ENCODE results near the gene MYO10. TPM values are rescaled to one million over a fixed set of nuclear protein-coding genes. Genes with fewer than 3 reads are reported as not detected.
A peak's percentile ranks its signal among the peaks of the same experiment; 100 is the strongest.

The MYO10 gene
- total RNA-seq, 4 donors from 2014 or later = 30.6 to 55.9 (median 38.2) TPM

DNA sequence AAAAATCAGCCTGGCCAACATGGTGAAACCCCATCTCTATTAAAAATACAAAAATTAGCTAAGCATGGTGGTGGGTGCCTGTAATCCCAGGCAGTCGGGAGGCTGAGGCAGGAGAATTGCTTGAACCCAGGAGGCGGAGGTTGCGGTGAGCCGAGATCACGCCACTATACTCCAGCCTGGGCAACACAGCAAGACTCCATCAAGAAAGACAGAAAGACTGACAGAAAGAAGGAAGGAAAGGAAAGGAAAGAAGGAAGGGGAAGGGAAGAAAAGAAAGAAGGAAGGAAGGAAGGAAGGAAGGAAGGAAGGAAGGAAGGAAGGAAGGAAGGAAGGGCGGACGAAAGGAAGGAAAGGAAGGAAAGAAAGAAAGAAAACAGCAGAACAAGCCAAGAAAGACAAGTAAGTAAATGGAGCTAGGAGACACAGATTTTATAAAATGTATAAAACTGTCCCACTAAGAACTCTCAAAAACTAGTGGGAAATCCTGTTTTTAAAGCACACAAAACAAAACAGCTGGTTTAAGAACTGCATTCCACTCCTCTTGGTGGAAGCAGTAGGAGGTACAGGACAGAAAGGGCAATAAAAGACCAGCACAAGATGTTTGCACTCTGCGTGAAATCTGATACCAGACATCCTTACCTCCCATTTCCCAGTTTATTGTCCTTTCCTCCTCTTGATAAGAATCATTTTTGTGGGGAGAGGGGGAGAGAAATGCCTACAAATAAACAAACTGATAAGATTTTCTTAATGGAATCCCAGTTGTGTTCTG lies 46.7 kb downstream of the MYO10 start:
- peaks cover 0 to 17% (median 0%) of the 10 kb centered on the region in 4 donors for H3K4me1 ChIP-seq
- no peak overlapping the region for H3K27ac ChIP-seq
- no peak overlapping the region for H3K4me3 ChIP-seq
- DNase-seq (ENCODE audit: low spot score in 2 of 2) = no peak
- TF ChIP-seq EP300 (IDR thresholded peaks at IDR 0.05) (no peak), CTCF (IDR thresholded peaks at IDR 0.05) (no peak), POLR2A (IDR thresholded peaks at IDR 0.05) (no peak)
- no peaks in the 10 kb centered on the region for H3K36me3 ChIP-seq
- no peaks in the 10 kb centered on the region for H3K9me3 ChIP-seq
- 77 to 82% methylated on average over 8 of the region's 8 CpGs for WGBS, 2 donors
- H3K27me3 ChIP-seq = no peaks in the 10 kb centered on the region

DNA sequence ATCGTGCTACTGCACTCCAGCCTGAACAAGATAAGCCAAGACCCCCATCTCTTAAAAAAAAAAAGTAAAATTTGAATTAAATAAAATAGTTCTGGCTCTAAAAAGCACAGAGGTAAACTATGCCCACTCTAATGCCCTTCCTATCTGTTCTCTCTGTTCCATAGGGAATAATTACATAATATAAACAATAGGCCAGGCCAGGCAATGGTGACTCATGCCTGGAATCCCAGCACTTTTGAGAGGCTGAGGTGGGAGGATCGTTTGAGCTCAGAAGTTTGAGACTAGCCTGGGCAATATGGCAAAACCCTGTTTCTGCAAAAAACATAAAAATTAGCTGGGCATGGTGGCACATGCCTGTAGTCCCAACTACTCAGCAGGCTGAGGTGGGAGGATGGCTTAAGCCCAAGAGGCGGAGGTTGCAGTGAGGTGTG lies 47.4 kb downstream of the MYO10 start:
- WGBS, 2 donors = 76 to 79% methylated on average over 3 of the region's 3 CpGs
- Histone ChIP-seq H3K4me1 (peaks cover 0 to 17% (median 0%) of the 10 kb centered on the region in 4 donors), H3K36me3 (no peaks in the 10 kb centered on the region), H3K27ac (no peak overlapping the region), H3K27me3 (no peaks in the 10 kb centered on the region), H3K9me3 (no peaks in the 10 kb centered on the region), H3K4me3 (no peak overlapping the region)
- DNase-seq (ENCODE audit: low spot score in 2 of 2) = no peak
- TF ChIP-seq EP300 (IDR thresholded peaks at IDR 0.05) (no peak), POLR2A (IDR thresholded peaks at IDR 0.05) (no peak), CTCF (IDR thresholded peaks at IDR 0.05) (no peak)

- Histone ChIP-seq H3K27me3 (no peaks in the 10 kb centered on the region), H3K9me3 (no peaks in the 10 kb centered on the region), H3K36me3 (no peaks in the 10 kb centered on the region), H3K4me1 (peaks cover 0 to 17% (median 0%) of the 10 kb centered on the region in 4 donors), H3K27ac (no peak overlapping the region), H3K4me3 (no peak overlapping the region)
- DNase-seq (ENCODE audit: low spot score in 2 of 2) = no peak
- TF ChIP-seq CTCF (IDR thresholded peaks at IDR 0.05) (no peak), POLR2A (IDR thresholded peaks at IDR 0.05) (no peak), EP300 (IDR thresholded peaks at IDR 0.05) (no peak)
- 86 to 88% methylated on average over 8 of the region's 8 CpGs for WGBS, 2 donors
These were observed 49.2 kb downstream of the MYO10 start for GRCh38 chr5:16886793-16887345.

DNA sequence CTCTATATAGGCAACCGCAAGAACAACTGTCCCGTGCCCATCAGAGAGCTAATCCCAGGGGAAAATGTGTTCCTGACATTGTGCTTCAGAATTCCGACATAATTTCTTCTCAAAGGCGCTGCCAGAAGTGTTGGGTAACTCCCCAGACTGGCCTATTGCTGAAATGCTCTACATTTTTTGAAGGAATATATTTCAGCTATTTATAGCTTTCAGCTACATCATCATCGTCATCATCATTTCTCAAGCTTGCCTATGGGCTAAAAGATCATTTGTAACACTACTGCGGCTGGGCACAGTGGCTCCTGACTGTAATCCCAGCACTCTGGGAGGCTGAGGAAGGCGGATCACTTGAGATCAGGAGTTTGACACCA lies 49.7 kb downstream of the MYO10 start:
- Histone ChIP-seq H3K9me3 (no peaks in the 10 kb centered on the region), H3K4me3 (no peak overlapping the region), H3K36me3 (no peaks in the 10 kb centered on the region), H3K27me3 (no peaks in the 10 kb centered on the region), H3K27ac (peak overlapping the region in 1 of 4 donors; percentile 33), H3K4me1 (peaks cover 0 to 17% (median 0%) of the 10 kb centered on the region in 4 donors)
- no peak for DNase-seq (ENCODE audit: low spot score in 2 of 2)
- WGBS, 2 donors = 66 to 69% methylated on average over 7 of the region's 7 CpGs
- TF ChIP-seq EP300 (IDR thresholded peaks at IDR 0.05) (peak; percentile 41 to 69), POLR2A (IDR thresholded peaks at IDR 0.05) (no peak)

DNA sequence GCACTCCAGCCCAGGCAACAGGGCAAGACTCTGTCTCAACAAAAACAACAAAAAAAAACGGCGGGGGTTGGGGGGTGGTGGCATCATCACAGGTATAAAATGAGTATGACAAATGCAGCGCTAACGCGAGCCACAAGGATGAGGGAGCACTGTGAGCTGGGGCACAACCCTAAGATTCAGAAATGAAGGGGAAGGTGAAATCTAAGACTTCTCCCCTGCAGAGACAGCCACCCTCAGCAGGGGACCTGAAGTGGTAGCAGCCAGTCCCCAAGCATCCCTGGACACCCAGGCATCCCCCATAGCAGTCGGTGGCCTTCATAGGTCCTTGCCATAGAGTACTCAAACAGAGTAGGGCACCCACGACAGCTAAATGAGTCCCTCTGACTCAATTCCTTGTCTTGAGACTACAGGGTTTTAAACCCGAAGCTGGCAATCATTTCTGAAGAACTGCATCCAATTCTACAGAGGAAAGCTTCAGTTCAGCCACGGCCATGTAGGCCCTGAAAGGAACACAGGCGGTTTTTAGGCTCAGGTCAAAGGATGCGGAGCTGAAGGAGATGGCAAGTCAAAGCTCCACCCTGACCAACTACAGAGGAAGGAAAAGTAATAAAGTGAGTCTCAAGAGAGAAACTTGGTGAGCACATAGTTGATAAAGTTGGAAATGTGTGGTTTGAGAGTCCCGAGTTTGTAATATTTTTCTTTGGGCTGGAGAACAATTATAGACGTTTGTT lies 50.3 kb downstream of the MYO10 start:
- Histone ChIP-seq H3K9me3 (no peaks in the 10 kb centered on the region), H3K36me3 (no peaks in the 10 kb centered on the region), H3K27ac (peak overlapping the region in 2 of 4 donors; percentile 33 to 41), H3K27me3 (no peaks in the 10 kb centered on the region), H3K4me1 (peaks cover 0 to 17% (median 0%) of the 10 kb centered on the region in 4 donors), H3K4me3 (no peak overlapping the region)
- no peak for TF ChIP-seq POLR2A (IDR thresholded peaks at IDR 0.05)
- TF ChIP-seq EP300 (IDR thresholded peaks at IDR 0.05) = no peak
- no peak for TF ChIP-seq CTCF (IDR thresholded peaks at IDR 0.05)
- DNase-seq (ENCODE audit: low spot score in 2 of 2) = no peak
- 74 to 80% methylated on average over 13 of the region's 13 CpGs for WGBS, 2 donors

All from tibial nerve (tissue), 4 donors.